ENCODE measurements around the gene DENND6A.

DENND6A gene

GRCh38 chr3:57594576-57594975 is 98.3 kb downstream of the DENND6A start:
- Histone ChIP-seq H3K9ac (no peak overlapping the region), H3K36me3 (ENCODE audit: control insufficient read depth, insufficient read depth, low read length) (no peaks in the 10 kb centered on the region), H3K4me2 (ENCODE audit: low read length) (peak overlapping the region; percentile 81), H3K9me3 (ENCODE audit: control insufficient read depth, low read length) (no peaks in the 10 kb centered on the region), H3K27ac (no peak overlapping the region), H3K4me3 (ENCODE audit: low read depth, low read length) (no peak overlapping the region), H3K27me3 (ENCODE audit: control insufficient read depth, insufficient read depth, low read length) (no peaks in the 10 kb centered on the region), H2AFZ (no peak overlapping the region), H3K4me1 (peaks cover 17% of the 10 kb centered on the region), H3K79me2 (peaks cover 42% of the 10 kb centered on the region)
- TF ChIP-seq, protein P1, sequence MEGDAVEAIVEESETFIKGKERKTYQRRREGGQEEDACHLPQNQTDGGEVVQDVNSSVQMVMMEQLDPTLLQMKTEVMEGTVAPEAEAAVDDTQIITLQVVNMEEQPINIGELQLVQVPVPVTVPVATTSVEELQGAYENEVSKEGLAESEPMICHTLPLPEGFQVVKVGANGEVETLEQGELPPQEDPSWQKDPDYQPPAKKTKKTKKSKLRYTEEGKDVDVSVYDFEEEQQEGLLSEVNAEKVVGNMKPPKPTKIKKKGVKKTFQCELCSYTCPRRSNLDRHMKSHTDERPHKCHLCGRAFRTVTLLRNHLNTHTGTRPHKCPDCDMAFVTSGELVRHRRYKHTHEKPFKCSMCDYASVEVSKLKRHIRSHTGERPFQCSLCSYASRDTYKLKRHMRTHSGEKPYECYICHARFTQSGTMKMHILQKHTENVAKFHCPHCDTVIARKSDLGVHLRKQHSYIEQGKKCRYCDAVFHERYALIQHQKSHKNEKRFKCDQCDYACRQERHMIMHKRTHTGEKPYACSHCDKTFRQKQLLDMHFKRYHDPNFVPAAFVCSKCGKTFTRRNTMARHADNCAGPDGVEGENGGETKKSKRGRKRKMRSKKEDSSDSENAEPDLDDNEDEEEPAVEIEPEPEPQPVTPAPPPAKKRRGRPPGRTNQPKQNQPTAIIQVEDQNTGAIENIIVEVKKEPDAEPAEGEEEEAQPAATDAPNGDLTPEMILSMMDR (IDR thresholded peaks at IDR 0.05): no peak

- Histone ChIP-seq H3K4me2 (ENCODE audit: low read length) (no peak overlapping the region), H3K36me3 (ENCODE audit: control insufficient read depth, insufficient read depth, low read length) (no peaks in the 10 kb centered on the region), H2AFZ (no peak overlapping the region), H3K27ac (no peak overlapping the region), H3K4me1 (peaks cover 16% of the 10 kb centered on the region), H3K27me3 (ENCODE audit: control insufficient read depth, insufficient read depth, low read length) (no peaks in the 10 kb centered on the region), H3K79me2 (peaks cover 46% of the 10 kb centered on the region), H3K9me3 (ENCODE audit: control insufficient read depth, low read length) (no peaks in the 10 kb centered on the region), H3K9ac (no peak overlapping the region), H3K4me3 (ENCODE audit: low read depth, low read length) (no peak overlapping the region)
- TF ChIP-seq, protein P1 (IDR thresholded peaks at IDR 0.05): no peak
These were observed 98.7 kb downstream of the DENND6A start for GRCh38 chr3:57594144-57594543.

GRCh38 chr3:57592306-57592705 is 100.6 kb downstream of the DENND6A start:
- Histone ChIP-seq H3K9me3 (ENCODE audit: control insufficient read depth, low read length) (no peaks in the 10 kb centered on the region), H3K4me2 (ENCODE audit: low read length) (no peak overlapping the region), H3K36me3 (ENCODE audit: control insufficient read depth, insufficient read depth, low read length) (no peaks in the 10 kb centered on the region), H3K79me2 (peaks cover 59% of the 10 kb centered on the region), H3K4me3 (ENCODE audit: low read depth, low read length) (no peak overlapping the region), H3K27me3 (ENCODE audit: control insufficient read depth, insufficient read depth, low read length) (no peaks in the 10 kb centered on the region), H3K4me1 (peaks cover 10% of the 10 kb centered on the region), H3K27ac (no peak overlapping the region), H2AFZ (no peak overlapping the region), H3K9ac (no peak overlapping the region)
- TF ChIP-seq, protein P1 (IDR thresholded peaks at IDR 0.05): no peak

- H3K9me3 ChIP-seq (ENCODE audit: control insufficient read depth, low read length): no peaks in the 10 kb centered on the region
- H3K79me2 ChIP-seq: peaks cover 68% of the 10 kb centered on the region
- H2AFZ ChIP-seq: no peak overlapping the region
- H3K27ac ChIP-seq: no peak overlapping the region
- no peak overlapping the region for H3K4me2 ChIP-seq (ENCODE audit: low read length)
- H3K4me1 ChIP-seq: peaks cover 7% of the 10 kb centered on the region
- H3K27me3 ChIP-seq (ENCODE audit: control insufficient read depth, insufficient read depth, low read length): no peaks in the 10 kb centered on the region
- H3K36me3 ChIP-seq (ENCODE audit: control insufficient read depth, insufficient read depth, low read length): no peaks in the 10 kb centered on the region
- TF ChIP-seq, protein P1 (IDR thresholded peaks at IDR 0.05): no peak
- H3K9ac ChIP-seq: no peak overlapping the region
- no peak overlapping the region for H3K4me3 ChIP-seq (ENCODE audit: low read depth, low read length)
These were observed 105.0 kb downstream of the DENND6A start for GRCh38 chr3:57587905-57588304.

DNA sequence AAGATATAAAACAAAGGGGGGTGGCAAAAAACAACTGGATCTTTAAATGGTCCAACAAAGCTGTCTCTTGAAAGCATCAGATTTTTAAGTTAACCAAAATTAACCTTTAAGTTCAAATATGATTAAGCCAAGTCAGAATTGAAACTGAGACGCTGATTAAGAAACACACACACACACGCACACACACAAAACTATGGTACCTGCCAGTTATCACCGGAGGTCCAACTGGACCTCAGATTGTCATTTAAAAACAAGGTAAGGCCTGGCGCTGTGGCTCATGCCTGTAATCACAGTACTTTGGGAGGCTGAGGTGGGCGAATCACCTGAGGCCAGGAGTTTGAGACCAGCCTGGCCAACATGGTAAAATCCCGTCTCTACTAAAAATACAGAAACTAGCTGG is 106.1 kb downstream of the DENND6A start:
- no peak overlapping the region for H3K4me2 ChIP-seq (ENCODE audit: low read length)
- no peak overlapping the region for H2AFZ ChIP-seq
- H3K27me3 ChIP-seq (ENCODE audit: control insufficient read depth, insufficient read depth, low read length): no peaks in the 10 kb centered on the region
- H3K27ac ChIP-seq: no peak overlapping the region
- H3K4me3 ChIP-seq (ENCODE audit: low read depth, low read length): peak overlapping the region; percentile 1
- peaks cover 5% of the 10 kb centered on the region for H3K4me1 ChIP-seq
- H3K9me3 ChIP-seq (ENCODE audit: control insufficient read depth, low read length): no peaks in the 10 kb centered on the region
- H3K79me2 ChIP-seq: peaks cover 65% of the 10 kb centered on the region
- H3K36me3 ChIP-seq (ENCODE audit: control insufficient read depth, insufficient read depth, low read length): no peaks in the 10 kb centered on the region
- H3K9ac ChIP-seq: no peak overlapping the region
- TF ChIP-seq, protein P1 (IDR thresholded peaks at IDR 0.05): no peak
